ENCODE results near the gene ABCA6. TPM values are rescaled to one million over a fixed set of nuclear protein-coding genes. Genes with fewer than 3 reads are reported as not detected.

ABCA6 gene
- total RNA-seq, 1 donor from 2014 or later, result 4.4 TPM

DNA sequence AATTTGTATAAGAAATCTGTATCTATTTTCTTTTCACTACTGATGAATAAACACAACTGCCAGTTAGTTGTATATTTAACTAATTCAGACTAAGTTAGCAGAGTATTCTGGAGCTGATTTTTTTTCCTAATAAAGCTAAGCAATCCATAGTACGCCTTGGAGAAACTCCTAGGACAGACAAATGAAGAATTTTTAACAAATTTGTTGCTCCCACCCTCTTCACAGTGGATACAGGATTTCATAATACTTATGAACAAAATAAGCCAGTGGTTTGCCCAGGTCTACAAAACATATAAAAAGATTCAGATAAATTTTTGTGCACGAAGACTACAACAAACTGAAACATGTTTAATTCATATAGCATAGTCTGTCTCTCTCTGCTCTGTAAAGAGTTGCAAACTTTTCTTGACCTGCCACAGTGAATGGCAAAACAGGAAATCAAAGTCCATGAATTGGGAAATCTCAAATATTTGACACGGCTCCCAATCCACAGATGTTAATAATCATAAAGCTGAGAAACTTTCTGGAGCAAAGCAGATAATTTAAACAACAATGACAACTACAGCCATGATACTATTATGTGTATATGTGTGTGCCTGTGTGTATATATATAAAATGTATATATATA, 594 bp upstream of the ABCA6 start:
- Mint-ChIP-seq H3K27ac (no peak overlapping the region), H3K36me3 (ENCODE audit: low read depth) (no peaks in the 10 kb centered on the region), H3K9me3 (no peaks in the 10 kb centered on the region), H3K4me1 (peaks cover 5% of the 10 kb centered on the region), H3K27me3 (no peaks in the 10 kb centered on the region), H3K4me3 (no peak overlapping the region)
- intact Hi-C loops (cut with micrococcal nuclease), result no loop called here
- POLR2A ChIA-PET, result no interaction called here
- no peak for ATAC-seq (ENCODE audit: low read depth)
- DNase-seq, result no peak
- CTCF ChIA-PET, result no interaction called here
- TF ChIP-seq, protein P1, sequence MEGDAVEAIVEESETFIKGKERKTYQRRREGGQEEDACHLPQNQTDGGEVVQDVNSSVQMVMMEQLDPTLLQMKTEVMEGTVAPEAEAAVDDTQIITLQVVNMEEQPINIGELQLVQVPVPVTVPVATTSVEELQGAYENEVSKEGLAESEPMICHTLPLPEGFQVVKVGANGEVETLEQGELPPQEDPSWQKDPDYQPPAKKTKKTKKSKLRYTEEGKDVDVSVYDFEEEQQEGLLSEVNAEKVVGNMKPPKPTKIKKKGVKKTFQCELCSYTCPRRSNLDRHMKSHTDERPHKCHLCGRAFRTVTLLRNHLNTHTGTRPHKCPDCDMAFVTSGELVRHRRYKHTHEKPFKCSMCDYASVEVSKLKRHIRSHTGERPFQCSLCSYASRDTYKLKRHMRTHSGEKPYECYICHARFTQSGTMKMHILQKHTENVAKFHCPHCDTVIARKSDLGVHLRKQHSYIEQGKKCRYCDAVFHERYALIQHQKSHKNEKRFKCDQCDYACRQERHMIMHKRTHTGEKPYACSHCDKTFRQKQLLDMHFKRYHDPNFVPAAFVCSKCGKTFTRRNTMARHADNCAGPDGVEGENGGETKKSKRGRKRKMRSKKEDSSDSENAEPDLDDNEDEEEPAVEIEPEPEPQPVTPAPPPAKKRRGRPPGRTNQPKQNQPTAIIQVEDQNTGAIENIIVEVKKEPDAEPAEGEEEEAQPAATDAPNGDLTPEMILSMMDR (IDR thresholded peaks at IDR 0.05), result no peak

DNA sequence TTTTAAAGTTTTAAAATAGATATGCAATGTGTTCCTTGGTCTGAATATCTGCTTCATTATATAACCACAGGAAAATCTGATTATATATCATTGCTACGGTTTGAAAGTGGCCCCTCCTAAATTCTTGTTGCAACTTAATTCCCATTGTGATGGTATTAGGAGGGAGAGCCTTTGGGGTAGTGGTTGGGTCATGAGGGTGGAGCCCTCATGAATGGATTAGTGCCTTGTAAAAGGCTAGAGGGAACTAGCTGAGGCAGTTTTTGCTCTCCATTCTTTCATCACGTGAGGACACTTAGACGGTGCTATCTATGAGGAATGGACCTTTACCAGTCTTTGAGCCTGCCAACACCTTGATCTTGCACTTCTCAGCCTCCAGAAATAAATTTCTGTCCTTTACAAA, 7.6 kb downstream of the ABCA6 start:
- ChIA-PET CTCF (no interaction called here), POLR2A (no interaction called here)
- ATAC-seq (ENCODE audit: low read depth) (no peak), DNase-seq (no peak)
- no peak overlapping the region for H3K4me3 Mint-ChIP-seq
- no peaks in the 10 kb centered on the region for H3K27me3 Mint-ChIP-seq
- no peak overlapping the region for H3K27ac Mint-ChIP-seq
- no peaks in the 10 kb centered on the region for H3K9me3 Mint-ChIP-seq
- TF ChIP-seq, protein P1 (IDR thresholded peaks at IDR 0.05), result no peak
- no peaks in the 10 kb centered on the region for H3K4me1 Mint-ChIP-seq
- H3K36me3 Mint-ChIP-seq (ENCODE audit: low read depth), result no peaks in the 10 kb centered on the region
- intact Hi-C loops (cut with micrococcal nuclease), result no loop called here

- intact Hi-C loops (cut with micrococcal nuclease), result no loop called here
- Mint-ChIP-seq H3K4me1 (no peaks in the 10 kb centered on the region), H3K27ac (no peak overlapping the region), H3K27me3 (no peaks in the 10 kb centered on the region), H3K4me3 (no peak overlapping the region), H3K36me3 (ENCODE audit: low read depth) (no peaks in the 10 kb centered on the region), H3K9me3 (no peaks in the 10 kb centered on the region)
- POLR2A ChIA-PET, result no interaction called here
- ATAC-seq (ENCODE audit: low read depth) (no peak), DNase-seq (no peak)
- CTCF ChIA-PET, result no interaction called here
- TF ChIP-seq, protein P1 (IDR thresholded peaks at IDR 0.05), result no peak
Observed at GRCh38 chr17:69130627-69131296, 10.9 kb downstream of the ABCA6 start.

- ATAC-seq (ENCODE audit: low read depth) (no peak), DNase-seq (no peak)
- H3K4me3 Mint-ChIP-seq, result no peak overlapping the region
- H3K27me3 Mint-ChIP-seq, result no peaks in the 10 kb centered on the region
- intact Hi-C loops (cut with micrococcal nuclease), result no loop called here
- H3K36me3 Mint-ChIP-seq (ENCODE audit: low read depth), result no peaks in the 10 kb centered on the region
- CTCF ChIA-PET, result no interaction called here
- TF ChIP-seq, protein P1 (IDR thresholded peaks at IDR 0.05), result no peak
- POLR2A ChIA-PET, result no interaction called here
- no peaks in the 10 kb centered on the region for H3K9me3 Mint-ChIP-seq
- no peak overlapping the region for H3K27ac Mint-ChIP-seq
- H3K4me1 Mint-ChIP-seq, result peaks cover 9% of the 10 kb centered on the region
Observed at GRCh38 chr17:69123626-69124025, 18.1 kb downstream of the ABCA6 start.

- POLR2A ChIA-PET, result no interaction called here
- no peak for DNase-seq
- no peaks in the 10 kb centered on the region for H3K36me3 Mint-ChIP-seq (ENCODE audit: low read depth)
- no peak for ATAC-seq (ENCODE audit: low read depth)
- no peaks in the 10 kb centered on the region for H3K27me3 Mint-ChIP-seq
- no peaks in the 10 kb centered on the region for H3K9me3 Mint-ChIP-seq
- H3K27ac Mint-ChIP-seq, result no peak overlapping the region
- peaks cover 23% of the 10 kb centered on the region for H3K4me1 Mint-ChIP-seq
- no peak overlapping the region for H3K4me3 Mint-ChIP-seq
- TF ChIP-seq, protein P1 (IDR thresholded peaks at IDR 0.05), result no peak
- intact Hi-C loops (cut with micrococcal nuclease), result no loop called here
- CTCF ChIA-PET, result no interaction called here
Observed at GRCh38 chr17:69122065-69122464, 19.6 kb downstream of the ABCA6 start.

Measured in activated B cell treated with CpG ODN at 0.5 μM for 24 hours (primary cell).